Lower leg skin (tissue), 3 donors: ENCODE measurements around the gene POLR2E.

Experiments
- POLR2A ChIP-seq, 2 donors: fragments of 450-650 bp; IDR thresholded peaks; one replicate each; pipeline ENCODE4 v1.6.1; 2016 to 2017; ENCODE audit warnings: antibody characterized with exemption in 2 of 2, mild to moderate bottlenecking in 1 of 2, moderate library complexity in 1 of 2
- TF ChIP-seq, protein P1 (sequence below), 3 donors: fragments of 450-650 bp; IDR thresholded peaks; one replicate each; pipeline ENCODE4 v1.5.1; 2016; ENCODE audit warnings: antibody characterized with exemption in 3 of 3, mild to moderate bottlenecking in 3 of 3, moderate library complexity in 2 of 3

DNA sequence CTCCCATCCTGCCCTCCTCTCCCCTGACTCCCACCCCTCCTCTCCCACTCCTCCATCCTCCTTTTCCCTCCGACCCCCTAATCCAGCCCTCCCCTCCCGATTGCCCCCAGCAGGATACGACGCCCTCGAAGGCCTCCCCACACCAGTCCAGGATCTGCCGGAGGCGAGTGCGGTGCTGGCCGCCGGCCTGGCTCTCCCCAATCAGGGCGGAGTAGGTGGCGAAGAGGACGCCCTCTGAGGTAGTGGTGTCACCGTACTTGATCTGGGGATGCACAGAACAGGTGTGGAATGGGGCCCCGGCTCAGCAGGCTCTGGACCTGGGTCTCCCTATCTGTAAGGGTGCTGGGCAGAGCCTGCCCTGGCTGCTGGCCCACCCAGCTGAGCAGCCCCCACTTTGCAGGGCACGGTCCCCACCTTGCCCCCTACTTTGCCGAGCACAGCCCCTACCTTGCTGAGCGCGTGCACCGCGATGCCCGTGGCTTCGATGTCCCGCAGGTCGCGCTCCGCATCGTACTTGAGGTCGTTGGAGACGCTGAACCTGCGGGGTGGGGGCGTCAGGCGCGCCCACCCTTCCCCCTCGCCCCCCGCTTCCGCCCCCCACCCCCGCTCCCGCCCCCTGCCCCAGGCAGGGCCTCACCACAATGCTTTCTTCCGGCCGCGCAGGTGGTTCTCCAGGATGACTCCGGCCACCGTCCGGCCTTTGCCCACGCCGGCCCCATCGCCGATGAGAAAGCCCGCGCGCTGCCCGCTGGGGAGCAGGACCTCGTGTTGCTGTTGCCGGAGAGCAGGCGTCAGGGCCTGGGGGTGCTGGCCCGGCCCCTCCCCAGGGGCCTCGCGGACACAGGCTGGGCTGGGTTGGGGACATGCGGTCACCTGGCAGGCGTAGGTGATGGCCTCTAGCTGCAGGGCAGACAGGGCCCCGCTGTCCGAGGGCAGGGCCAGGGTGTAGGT lies 27.1 kb upstream of the POLR2E start:
- TF ChIP-seq, protein P1, sequence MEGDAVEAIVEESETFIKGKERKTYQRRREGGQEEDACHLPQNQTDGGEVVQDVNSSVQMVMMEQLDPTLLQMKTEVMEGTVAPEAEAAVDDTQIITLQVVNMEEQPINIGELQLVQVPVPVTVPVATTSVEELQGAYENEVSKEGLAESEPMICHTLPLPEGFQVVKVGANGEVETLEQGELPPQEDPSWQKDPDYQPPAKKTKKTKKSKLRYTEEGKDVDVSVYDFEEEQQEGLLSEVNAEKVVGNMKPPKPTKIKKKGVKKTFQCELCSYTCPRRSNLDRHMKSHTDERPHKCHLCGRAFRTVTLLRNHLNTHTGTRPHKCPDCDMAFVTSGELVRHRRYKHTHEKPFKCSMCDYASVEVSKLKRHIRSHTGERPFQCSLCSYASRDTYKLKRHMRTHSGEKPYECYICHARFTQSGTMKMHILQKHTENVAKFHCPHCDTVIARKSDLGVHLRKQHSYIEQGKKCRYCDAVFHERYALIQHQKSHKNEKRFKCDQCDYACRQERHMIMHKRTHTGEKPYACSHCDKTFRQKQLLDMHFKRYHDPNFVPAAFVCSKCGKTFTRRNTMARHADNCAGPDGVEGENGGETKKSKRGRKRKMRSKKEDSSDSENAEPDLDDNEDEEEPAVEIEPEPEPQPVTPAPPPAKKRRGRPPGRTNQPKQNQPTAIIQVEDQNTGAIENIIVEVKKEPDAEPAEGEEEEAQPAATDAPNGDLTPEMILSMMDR (IDR thresholded peaks at IDR 0.05) = no peak
- no peak for TF ChIP-seq POLR2A (IDR thresholded peaks at IDR 0.05)
